HFFc6 (cell line): Measurements from ENCODE around the gene C14orf39. TPM values are rescaled to one million over a fixed set of nuclear protein-coding genes. Genes with fewer than 3 reads are reported as not detected.

Experiments
- DNase-seq: peaks from one replicate; pipeline ENCODE4 v3.0.0-alpha.2; 2018
- H3K27ac Mint-ChIP-seq: 2 replicates; pipeline ENCODE4 v1.8.0; 2020; ENCODE audit warnings: mild to moderate bottlenecking, mixed read lengths
- H3K27me3 Mint-ChIP-seq: 2 replicates; pipeline ENCODE4 v1.8.0; 2021; ENCODE audit warnings: mild to moderate bottlenecking, moderate library complexity, mixed read lengths; ENCODE audit not compliant: insufficient read depth
- H3K36me3 Mint-ChIP-seq: 2 replicates; pipeline ENCODE4 v1.8.0; 2021; ENCODE audit warnings: low read depth, mixed read lengths
- H3K4me1 Mint-ChIP-seq: 2 replicates; pipeline ENCODE4 v1.8.0; 2020; ENCODE audit warnings: low read depth, mixed read lengths
- H3K4me3 Mint-ChIP-seq: 2 replicates; pipeline ENCODE4 v1.8.0; 2020; ENCODE audit warnings: mild to moderate bottlenecking, moderate library complexity, mixed read lengths
- H3K9me3 Mint-ChIP-seq: 2 replicates; pipeline ENCODE4 v1.8.0; 2020; ENCODE audit warnings: mild to moderate bottlenecking, mixed read lengths
- total RNA-seq, 6 experiments: library from RNA; stranded (reverse); fragmentation: NEBNext Ultra II Directional; extraction: Animal tissue kit (Norgen Biotek cat#: 25700); gene quantifications; 2 replicates in 1 of 6; 3 replicates in 5 of 6; pipeline ENCODE4 v1.2.3, GENCODE V29; 2021
- TF ChIP-seq, protein P1 (sequence below): fragments of 200-600 bp; sonication (generic); IDR thresholded peaks from 2 replicates; pipeline ENCODE4 v1.5.0; 2021; ENCODE audit warnings: antibody characterized with exemption, mild to moderate bottlenecking

Gene C14orf39
- total RNA-seq, 6 experiments from 2014 or later, result not detected

DNA sequence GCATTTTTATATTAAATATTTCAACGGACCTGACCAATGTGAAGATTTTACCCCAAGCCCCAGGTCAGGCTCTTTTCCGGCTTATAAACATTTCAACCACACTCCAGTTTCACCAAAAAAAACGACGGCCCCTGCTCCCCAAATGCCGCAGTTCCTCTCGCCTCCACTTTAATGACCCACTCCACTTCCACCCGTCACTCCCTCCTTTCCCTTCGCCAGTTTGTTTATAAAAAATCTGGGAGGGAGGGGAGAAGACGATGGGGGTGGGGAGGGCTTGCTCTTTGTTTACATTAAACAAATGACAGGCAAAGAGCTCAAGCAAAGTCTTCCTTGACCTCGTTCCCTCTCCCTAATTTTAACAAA, 28.5 kb upstream of the C14orf39 start:
- Mint-ChIP-seq H3K27ac (no peak overlapping the region), H3K27me3 (peaks cover 45% of the 10 kb centered on the region), H3K36me3 (peaks cover 7% of the 10 kb centered on the region; the same call in 1 of the 2 replicates), H3K4me3 (peak overlapping the region; percentile 20; the same call in 1 of the 2 replicates), H3K4me1 (no peaks in the 10 kb centered on the region), H3K9me3 (peaks cover 8% of the 10 kb centered on the region; the same call in 1 of the 2 replicates)
- no peak for DNase-seq
- TF ChIP-seq, protein P1, sequence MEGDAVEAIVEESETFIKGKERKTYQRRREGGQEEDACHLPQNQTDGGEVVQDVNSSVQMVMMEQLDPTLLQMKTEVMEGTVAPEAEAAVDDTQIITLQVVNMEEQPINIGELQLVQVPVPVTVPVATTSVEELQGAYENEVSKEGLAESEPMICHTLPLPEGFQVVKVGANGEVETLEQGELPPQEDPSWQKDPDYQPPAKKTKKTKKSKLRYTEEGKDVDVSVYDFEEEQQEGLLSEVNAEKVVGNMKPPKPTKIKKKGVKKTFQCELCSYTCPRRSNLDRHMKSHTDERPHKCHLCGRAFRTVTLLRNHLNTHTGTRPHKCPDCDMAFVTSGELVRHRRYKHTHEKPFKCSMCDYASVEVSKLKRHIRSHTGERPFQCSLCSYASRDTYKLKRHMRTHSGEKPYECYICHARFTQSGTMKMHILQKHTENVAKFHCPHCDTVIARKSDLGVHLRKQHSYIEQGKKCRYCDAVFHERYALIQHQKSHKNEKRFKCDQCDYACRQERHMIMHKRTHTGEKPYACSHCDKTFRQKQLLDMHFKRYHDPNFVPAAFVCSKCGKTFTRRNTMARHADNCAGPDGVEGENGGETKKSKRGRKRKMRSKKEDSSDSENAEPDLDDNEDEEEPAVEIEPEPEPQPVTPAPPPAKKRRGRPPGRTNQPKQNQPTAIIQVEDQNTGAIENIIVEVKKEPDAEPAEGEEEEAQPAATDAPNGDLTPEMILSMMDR, result no peak

DNA sequence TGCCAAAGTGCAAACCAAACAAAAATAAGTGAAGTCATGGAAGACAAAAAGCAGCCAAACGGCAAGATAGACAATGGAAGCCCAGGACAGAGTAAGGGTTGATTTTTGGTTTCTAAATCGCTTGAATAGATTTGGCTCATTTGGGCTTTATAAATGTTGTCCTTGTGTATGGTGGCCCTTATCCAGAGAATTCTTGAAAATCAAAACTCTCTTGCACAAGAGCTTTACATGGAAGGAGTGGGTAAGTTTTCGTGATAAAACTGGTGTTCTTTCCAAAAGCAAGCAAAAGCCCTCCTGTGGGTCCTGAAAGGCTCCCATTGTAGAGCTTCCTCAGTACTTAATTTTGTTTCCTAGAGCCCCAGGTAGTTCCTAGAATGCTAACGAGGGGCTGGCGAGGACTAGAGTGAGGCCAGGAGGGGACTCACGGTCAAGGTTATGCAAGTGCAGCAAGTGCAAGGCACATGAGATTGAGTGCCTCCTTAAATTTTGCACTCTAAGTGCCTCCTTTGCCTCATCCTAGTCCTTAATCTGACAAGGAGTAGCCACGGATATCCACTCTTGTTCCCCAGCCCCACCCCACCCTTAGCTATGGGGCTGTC, 27.2 kb upstream of the C14orf39 start:
- TF ChIP-seq, protein P1, result no peak
- H3K27me3 Mint-ChIP-seq, result peaks cover 52% of the 10 kb centered on the region

DNA sequence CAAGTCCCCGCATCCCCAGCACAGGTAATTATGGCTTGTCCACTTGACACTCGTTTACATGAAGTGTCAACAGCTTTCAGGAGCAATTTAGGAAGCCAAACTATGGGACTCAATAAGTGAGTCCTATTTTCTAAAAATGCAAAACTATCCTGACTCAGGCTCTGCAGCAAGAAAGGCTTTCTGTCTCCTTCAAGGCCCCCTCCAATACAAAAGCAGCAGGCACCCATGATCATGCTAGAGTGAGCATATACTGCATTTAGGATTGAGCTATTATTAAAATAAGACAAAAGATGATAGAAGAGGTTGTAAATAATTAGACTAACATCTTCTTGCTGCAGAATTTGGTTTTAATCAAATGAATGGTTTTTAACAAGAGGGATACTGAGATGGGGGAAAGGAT, 26.3 kb upstream of the C14orf39 start:
- TF ChIP-seq, protein P1, result no peak
- H3K4me1 Mint-ChIP-seq, result no peaks in the 10 kb centered on the region
- H3K9me3 Mint-ChIP-seq, result peaks cover 10% of the 10 kb centered on the region; the same call in 1 of the 2 replicates
- peaks cover 52% of the 10 kb centered on the region for H3K27me3 Mint-ChIP-seq
- no peak overlapping the region for H3K27ac Mint-ChIP-seq
- H3K4me3 Mint-ChIP-seq, result no peak overlapping the region
- H3K36me3 Mint-ChIP-seq, result peaks cover 7% of the 10 kb centered on the region; the same call in 1 of the 2 replicates
- DNase-seq, result no peak

More for the DNA sequence above, 27.2 kb upstream of the C14orf39 start:
- H3K36me3 Mint-ChIP-seq, result peaks cover 7% of the 10 kb centered on the region; the same call in 1 of the 2 replicates
- no peak overlapping the region for H3K4me3 Mint-ChIP-seq
- H3K9me3 Mint-ChIP-seq, result peaks cover 10% of the 10 kb centered on the region; the same call in 1 of the 2 replicates
- no peaks in the 10 kb centered on the region for H3K4me1 Mint-ChIP-seq
- no peak for DNase-seq
- no peak overlapping the region for H3K27ac Mint-ChIP-seq

DNA sequence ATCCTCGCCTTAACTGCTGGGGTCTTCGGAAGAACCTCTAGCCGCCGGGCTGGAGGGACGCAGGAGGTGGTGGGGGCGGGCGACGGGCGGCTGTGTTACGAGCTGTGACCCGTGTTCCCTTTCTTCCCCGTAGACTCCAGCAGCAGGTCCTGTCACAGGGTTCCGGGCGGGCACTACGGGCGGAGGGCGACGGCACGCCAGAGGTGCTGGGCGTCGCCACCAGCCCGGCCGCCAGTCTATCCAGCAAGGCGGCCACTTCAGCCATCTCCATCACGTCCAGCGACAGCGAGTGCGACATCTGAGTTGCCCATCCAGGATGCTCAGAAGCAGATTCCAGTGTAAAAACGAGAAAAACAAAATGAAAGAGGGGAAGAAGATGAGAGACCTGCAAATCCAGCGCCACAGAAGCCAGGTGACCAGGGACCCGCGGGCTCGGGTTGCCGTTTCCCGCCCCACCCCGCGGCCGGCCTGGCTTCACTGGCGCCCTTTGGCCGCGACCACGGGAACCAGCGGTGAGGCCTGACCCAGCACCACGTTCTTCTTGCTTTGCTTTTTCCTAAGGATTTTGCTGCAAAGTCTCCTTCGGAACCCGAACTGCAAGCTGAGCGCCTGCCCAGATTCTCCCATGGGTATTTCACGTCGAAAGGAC, 25.2 kb upstream of the C14orf39 start:
- Mint-ChIP-seq H3K36me3 (peaks cover 2% of the 10 kb centered on the region; the same call in 1 of the 2 replicates), H3K27ac (no peak overlapping the region), H3K9me3 (peaks cover 7% of the 10 kb centered on the region; the same call in 1 of the 2 replicates), H3K27me3 (peaks cover 58% of the 10 kb centered on the region), H3K4me3 (no peak overlapping the region), H3K4me1 (no peaks in the 10 kb centered on the region)
- TF ChIP-seq, protein P1, result no peak
- no peak for DNase-seq

DNA sequence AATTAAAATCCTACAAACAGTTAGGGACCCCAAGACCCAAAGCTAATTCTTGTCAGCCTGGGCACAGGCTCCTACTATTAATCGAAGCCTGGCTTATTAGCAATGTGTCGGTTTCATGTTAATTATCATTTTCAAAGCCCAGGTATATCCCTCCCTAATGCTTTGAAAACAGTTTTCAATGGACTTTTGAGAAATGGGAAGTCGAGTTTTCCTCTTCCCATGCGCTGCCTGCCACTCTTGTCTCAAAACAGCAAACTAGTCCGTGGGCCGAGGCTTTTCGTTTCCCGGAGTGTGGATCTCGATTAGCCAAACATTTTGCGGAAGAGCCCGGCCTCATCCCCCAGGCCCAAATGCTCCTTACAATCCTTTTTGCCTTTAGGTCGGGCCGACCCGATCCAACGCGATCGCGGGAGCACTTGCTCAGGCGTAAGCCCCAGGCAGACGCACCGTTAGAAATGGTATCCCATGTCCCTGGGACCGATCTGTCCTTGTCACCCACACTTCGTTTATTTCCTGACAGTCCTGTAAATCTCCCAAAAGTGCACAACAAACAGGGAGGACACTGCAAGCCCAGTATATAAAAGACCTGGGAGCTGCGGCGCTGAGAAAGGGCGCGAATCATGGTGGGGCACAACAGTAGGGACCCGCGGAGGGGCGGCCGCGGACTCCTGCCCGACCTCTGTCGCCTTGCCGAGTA, 24.5 kb upstream of the C14orf39 start:
- Mint-ChIP-seq H3K9me3 (peaks cover 4% of the 10 kb centered on the region; the same call in 1 of the 2 replicates), H3K27ac (no peak overlapping the region), H3K36me3 (no peaks in the 10 kb centered on the region), H3K4me3 (no peak overlapping the region), H3K27me3 (peaks cover 60% of the 10 kb centered on the region), H3K4me1 (no peaks in the 10 kb centered on the region)
- DNase-seq, result no peak
- TF ChIP-seq, protein P1, result no peak
